ENCODE measurements around the gene LENG8. TPM values are rescaled to one million over a fixed set of nuclear protein-coding genes. Genes with fewer than 3 reads are reported as not detected.
"Not testable (repeated sequence)": the region's sequence is repeated elsewhere in the genome, so short reads cannot be mapped to it uniquely, and the experiment has no call there.

The LENG8 gene
- total and polyA plus RNA-seq, 4 experiments from 2014 or later: 3.1 to 565 (median 273) TPM

- H3K36me3 Mint-ChIP-seq; intact Hi-C loops (cut with micrococcal nuclease): not testable (repeated sequence)
- H3K27me3 Mint-ChIP-seq: peaks cover 10 to 21% of the 10 kb centered on the region in 2 donors
Observed at GRCh38 chr19:54493056-54493455, 44.1 kb downstream of the LENG8 start.

GRCh38 chr19:54493967-54494585, 45.1 kb downstream of the LENG8 start:
- DNase-seq: no peak
- H3K36me3 Mint-ChIP-seq: no peaks in the 10 kb centered on the region
- peaks cover 6 to 21% (median 14%) of the 10 kb centered on the region in 4 donors for H3K4me1 Mint-ChIP-seq
- Histone ChIP-seq H3K27ac (ENCODE audit: low read depth, low read length) (no peak overlapping the region), H3K4me1 (ENCODE audit: insufficient read depth, low read length) (no peaks in the 10 kb centered on the region), H3K36me3 (ENCODE audit: insufficient read depth, low read length) (no peaks in the 10 kb centered on the region), H3K9me3 (ENCODE audit: control insufficient read depth in 1 of 2, low read length in 2 of 2) (no peaks in the 10 kb centered on the region), H3K4me3 (ENCODE audit: low read length in 2 of 2) (no peak overlapping the region), H3K27me3 (ENCODE audit: insufficient read depth, low read length) (no peaks in the 10 kb centered on the region)
- CTCF ChIA-PET (ENCODE audit: partially characterized antibody): interaction anchor here (2.4 kb wide), 1 partner anchor 13 kb away, joined by 13 read pairs; no protein-coding TSS in a partner anchor
- POLR2A ChIA-PET (ENCODE audit: partially characterized antibody): no interaction called here
- no peak overlapping the region for H3K27ac Mint-ChIP-seq
- H3K4me3 Mint-ChIP-seq: no peak overlapping the region
- H3K27me3 Mint-ChIP-seq: peaks cover 10 to 23% of the 10 kb centered on the region in 2 donors
- no peaks in the 10 kb centered on the region for H3K9me3 Mint-ChIP-seq
- intact Hi-C loops (cut with micrococcal nuclease): no loop called here

More at GRCh38 chr19:54493056-54493455, 44.1 kb downstream of the LENG8 start:
- H3K4me1 Mint-ChIP-seq: peaks cover 4 to 18% (median 9%) of the 10 kb centered on the region in 4 donors
- H3K4me1 ChIP-seq (ENCODE audit: insufficient read depth, low read length); H3K36me3 ChIP-seq (ENCODE audit: insufficient read depth, low read length); POLR2A ChIA-PET (ENCODE audit: partially characterized antibody); H3K9me3 Mint-ChIP-seq; DNase-seq; CTCF ChIA-PET (ENCODE audit: partially characterized antibody); H3K27ac Mint-ChIP-seq; H3K4me3 Mint-ChIP-seq; H3K27ac ChIP-seq (ENCODE audit: low read depth, low read length); H3K4me3 ChIP-seq (ENCODE audit: low read length in 2 of 2); H3K9me3 ChIP-seq (ENCODE audit: control insufficient read depth in 1 of 2, low read length in 2 of 2); H3K27me3 ChIP-seq (ENCODE audit: insufficient read depth, low read length): not testable (repeated sequence)

- CTCF ChIA-PET (ENCODE audit: partially characterized antibody): interaction anchor here (2.4 kb wide), 1 partner anchor 14 kb away, joined by 13 read pairs; no protein-coding TSS in a partner anchor
- H3K4me3 ChIP-seq (ENCODE audit: low read length in 2 of 2); H3K27me3 ChIP-seq (ENCODE audit: insufficient read depth, low read length); H3K36me3 Mint-ChIP-seq; H3K4me1 ChIP-seq (ENCODE audit: insufficient read depth, low read length); H3K36me3 ChIP-seq (ENCODE audit: insufficient read depth, low read length); H3K4me3 Mint-ChIP-seq; DNase-seq; H3K9me3 ChIP-seq (ENCODE audit: control insufficient read depth in 1 of 2, low read length in 2 of 2); H3K27ac ChIP-seq (ENCODE audit: low read depth, low read length); H3K27ac Mint-ChIP-seq; intact Hi-C loops (cut with micrococcal nuclease); H3K9me3 Mint-ChIP-seq: not testable (repeated sequence)
- Mint-ChIP-seq H3K4me1 (peaks cover 10 to 26% (median 18%) of the 10 kb centered on the region in 4 donors), H3K27me3 (peaks cover 14 to 24% of the 10 kb centered on the region in 2 donors)
- POLR2A ChIA-PET (ENCODE audit: partially characterized antibody): interaction anchor here (0.6 kb wide), 1 partner anchor 583 kb away, joined by 3 read pairs; no protein-coding TSS in a partner anchor
Observed at GRCh38 chr19:54495284-54495683, 46.3 kb downstream of the LENG8 start.

- H3K9me3 ChIP-seq (ENCODE audit: control insufficient read depth in 1 of 2, low read length in 2 of 2); H3K27me3 ChIP-seq (ENCODE audit: insufficient read depth, low read length); H3K36me3 Mint-ChIP-seq; H3K9me3 Mint-ChIP-seq; H3K4me3 ChIP-seq (ENCODE audit: low read length in 2 of 2); H3K4me1 ChIP-seq (ENCODE audit: insufficient read depth, low read length); H3K27ac ChIP-seq (ENCODE audit: low read depth, low read length); H3K36me3 ChIP-seq (ENCODE audit: insufficient read depth, low read length); POLR2A ChIA-PET (ENCODE audit: partially characterized antibody); intact Hi-C loops (cut with micrococcal nuclease): not testable (repeated sequence)
- Mint-ChIP-seq H3K4me1 (peaks cover 10 to 30% (median 18%) of the 10 kb centered on the region in 4 donors), H3K27ac (peak overlapping the region in 3 of 7 donors; percentile 3 to 43 (median 25)), H3K27me3 (peaks cover 21 to 24% of the 10 kb centered on the region in 2 donors), H3K4me3 (peak overlapping the region in 7 of 8 donors; percentile 7 to 67 (median 40))
- CTCF ChIA-PET (ENCODE audit: partially characterized antibody): interaction anchor here (1.2 kb wide), 1 partner anchor 17 kb away, joined by 4 read pairs; no protein-coding TSS in a partner anchor
- peak in 2 of 5 donors; percentile 13 to 14 for DNase-seq
Observed at GRCh38 chr19:54497747-54498450, 48.9 kb downstream of the LENG8 start.

GRCh38 chr19:54498451-54498772, 49.4 kb downstream of the LENG8 start:
- DNase-seq; H3K4me1 ChIP-seq (ENCODE audit: insufficient read depth, low read length); H3K4me3 ChIP-seq (ENCODE audit: low read length in 2 of 2); H3K9me3 ChIP-seq (ENCODE audit: control insufficient read depth in 1 of 2, low read length in 2 of 2); POLR2A ChIA-PET (ENCODE audit: partially characterized antibody); H3K36me3 Mint-ChIP-seq; intact Hi-C loops (cut with micrococcal nuclease); H3K27ac ChIP-seq (ENCODE audit: low read depth, low read length); H3K27me3 ChIP-seq (ENCODE audit: insufficient read depth, low read length); H3K36me3 ChIP-seq (ENCODE audit: insufficient read depth, low read length); H3K27ac Mint-ChIP-seq; H3K9me3 Mint-ChIP-seq: not testable (repeated sequence)
- H3K27me3 Mint-ChIP-seq: peaks cover 18 to 24% of the 10 kb centered on the region in 2 donors
- peak overlapping the region in 4 of 8 donors; percentile 8 to 67 (median 18) for H3K4me3 Mint-ChIP-seq
- CTCF ChIA-PET (ENCODE audit: partially characterized antibody): interaction anchor here (1.1 kb wide), 1 partner anchor 17 kb away, joined by 4 read pairs; no protein-coding TSS in a partner anchor
- peaks cover 10 to 30% (median 18%) of the 10 kb centered on the region in 4 donors for H3K4me1 Mint-ChIP-seq

GRCh38 chr19:54502518-54503048, 53.6 kb downstream of the LENG8 start, which contains the start of gene LAIR2:
TSS of gene LAIR2 (plus strand) at chr19:54502831. CDS start at chr19:54502919, 88 bp downstream.
- Mint-ChIP-seq H3K27ac (peak within 1 kb of the TSS in 2 of 7 donors; percentile 0 to 17), H3K9me3 (peaks cover 0 to 6% (median 0%) of the 10 kb centered on the region in 8 donors), H3K27me3 (peaks cover 18 to 25% of the 10 kb centered on the region in 2 donors), H3K4me3 (peak within 1 kb of the TSS in 4 of 8 donors; percentile 27 to 39 (median 34)), H3K4me1 (peaks cover 9 to 40% (median 19%) of the 10 kb centered on the region in 4 donors), H3K36me3 (no peaks in the 10 kb centered on the region)
- Histone ChIP-seq H3K36me3 (ENCODE audit: insufficient read depth, low read length) (no peaks in the 10 kb centered on the region), H3K27me3 (ENCODE audit: insufficient read depth, low read length) (no peaks in the 10 kb centered on the region), H3K4me1 (ENCODE audit: insufficient read depth, low read length) (peaks cover 19% of the 10 kb centered on the region), H3K27ac (ENCODE audit: low read depth, low read length) (no peak within 1 kb of the TSS), H3K9me3 (ENCODE audit: control insufficient read depth in 1 of 2, low read length in 2 of 2) (no peaks in the 10 kb centered on the region), H3K4me3 (ENCODE audit: low read length in 2 of 2) (no peak within 1 kb of the TSS)
- intact Hi-C loops (cut with micrococcal nuclease): no loop called here
- ChIA-PET CTCF (ENCODE audit: partially characterized antibody) (no interaction called here), POLR2A (ENCODE audit: partially characterized antibody) (no interaction called here)
- no peak for DNase-seq

GRCh38 chr19:54505542-54505941, 56.5 kb downstream of the LENG8 start:
- H3K4me3 ChIP-seq (ENCODE audit: low read length in 2 of 2); H3K9me3 Mint-ChIP-seq; POLR2A ChIA-PET (ENCODE audit: partially characterized antibody); DNase-seq; H3K27ac ChIP-seq (ENCODE audit: low read depth, low read length); H3K36me3 Mint-ChIP-seq; intact Hi-C loops (cut with micrococcal nuclease); H3K27me3 ChIP-seq (ENCODE audit: insufficient read depth, low read length); H3K9me3 ChIP-seq (ENCODE audit: control insufficient read depth in 1 of 2, low read length in 2 of 2); H3K36me3 ChIP-seq (ENCODE audit: insufficient read depth, low read length): not testable (repeated sequence)
- H3K4me1 ChIP-seq (ENCODE audit: insufficient read depth, low read length): peaks cover 25% of the 10 kb centered on the region
- H3K4me3 Mint-ChIP-seq: peak overlapping the region in 1 of 8 donors; percentile 11
- CTCF ChIA-PET (ENCODE audit: partially characterized antibody): interaction anchor here (0.7 to 1.6 kb wide), 2 partner anchors 27 to 95 kb away, joined by 3 to 6 read pairs; no protein-coding TSS in a partner anchor
- peak overlapping the region in 1 of 7 donors; percentile 29 for H3K27ac Mint-ChIP-seq
- H3K27me3 Mint-ChIP-seq: peaks cover 15 to 19% of the 10 kb centered on the region in 2 donors
- H3K4me1 Mint-ChIP-seq: peaks cover 2 to 32% (median 13%) of the 10 kb centered on the region in 4 donors

Data from CD4-positive, alpha-beta memory T cell (primary cell).